Activated CD8-positive, alpha-beta T cell treated with anti-CD3 and anti-CD28 coated beads for 36 hours (primary cell): ENCODE measurements around the gene MAL. TPM values are rescaled to one million over a fixed set of nuclear protein-coding genes. Genes with fewer than 3 reads are reported as not detected.
A peak's percentile ranks its signal among the peaks of the same experiment; 100 is the strongest.

ENCODE experiments used
- ATAC-seq: fragments of 200-7000 bp; cut with Tn5 transposase; one replicate; pipeline ENCODE4 v1.10.0; 2021; ENCODE audit warnings: mild to moderate bottlenecking, moderate library complexity
- CTCF ChIA-PET: fragments of 350-600 bp; sonication (Branson Sonifier 250); formaldehyde crosslinking; loops from one replicate; lab custom pipeline; 2021; ENCODE audit warnings: antibody characterized with exemption; lab: Charles Lee
- POLR2A ChIA-PET: fragments of 350-600 bp; sonication (Branson Sonifier 250); formaldehyde crosslinking; loops from one replicate; lab custom pipeline; 2021; ENCODE audit warnings: antibody characterized with exemption; lab: Charles Lee
- DNase-seq: peaks from one replicate; pipeline ENCODE4 v3.0.0-alpha.2; 2020
- H3K27ac Mint-ChIP-seq: one replicate; pipeline ENCODE4 v1.8.0; 2021; ENCODE audit warnings: mild to moderate bottlenecking, mixed read lengths
- H3K27me3 Mint-ChIP-seq: one replicate; pipeline ENCODE4 v1.8.0; 2021; ENCODE audit warnings: mixed read lengths
- H3K36me3 Mint-ChIP-seq: one replicate; pipeline ENCODE4 v1.8.0; 2021; ENCODE audit warnings: low read depth, mixed read lengths
- H3K4me1 Mint-ChIP-seq: one replicate; pipeline ENCODE4 v1.8.0; 2021; ENCODE audit warnings: low read depth, mixed read lengths
- H3K4me3 Mint-ChIP-seq: one replicate; pipeline ENCODE4 v1.8.0; 2021; ENCODE audit warnings: mild to moderate bottlenecking, moderate library complexity, mixed read lengths
- H3K9me3 Mint-ChIP-seq: one replicate; pipeline ENCODE4 v1.8.0; 2021; ENCODE audit warnings: mixed read lengths
- CTCF ChIP-seq: fragments of 200-600 bp; IDR thresholded peaks from one replicate; pipeline ENCODE4 v1.8.0; 2022; ENCODE audit warnings: antibody characterized with exemption, mild to moderate bottlenecking
- intact Hi-C: fragments of 100-400 bp; cut with micrococcal nuclease; formaldehyde crosslinking; loops from one replicate; pipeline ENCODE4 v1.10.0; 2022
- total RNA-seq, 2 experiments: library from RNA; stranded (reverse); gene quantifications; one replicate each; pipeline ENCODE4 v1.2.3, GENCODE V29; 2021

Gene MAL
- total RNA-seq, 2 experiments from 2014 or later, result 54.0 to 59.2 TPM

GRCh38 chr2:95020275-95021022 is 5.1 kb upstream of the MAL start:
- no peak overlapping the region for H3K27ac Mint-ChIP-seq
- DNase-seq (no peak), ATAC-seq (no peak)
- H3K4me1 Mint-ChIP-seq, result peaks cover 32% of the 10 kb centered on the region
- H3K27me3 Mint-ChIP-seq, result no peaks in the 10 kb centered on the region
- ChIA-PET POLR2A (interaction anchor here (1.3 kb wide), 1 partner anchor 60 kb away, joined by 3 read pairs; no protein-coding TSS in a partner anchor), CTCF (interaction anchor here (9.7 kb wide), 1 partner anchor 56 kb away, joined by 375 read pairs; no protein-coding TSS in a partner anchor)
- intact Hi-C loops, result no loop called here
- H3K9me3 Mint-ChIP-seq, result no peaks in the 10 kb centered on the region
- H3K4me3 Mint-ChIP-seq, result no peak overlapping the region
- no peak for TF ChIP-seq CTCF
- H3K36me3 Mint-ChIP-seq, result no peaks in the 10 kb centered on the region

- no peaks in the 10 kb centered on the region for H3K27me3 Mint-ChIP-seq
- no peak for ATAC-seq
- H3K36me3 Mint-ChIP-seq, result no peaks in the 10 kb centered on the region
- POLR2A ChIA-PET, result no interaction called here
- H3K9me3 Mint-ChIP-seq, result no peaks in the 10 kb centered on the region
- no peak overlapping the region for H3K4me3 Mint-ChIP-seq
- H3K4me1 Mint-ChIP-seq, result peaks cover 32% of the 10 kb centered on the region
- H3K27ac Mint-ChIP-seq, result no peak overlapping the region
- no peak for TF ChIP-seq CTCF
- intact Hi-C loops, result no loop called here
- DNase-seq, result no peak
- CTCF ChIA-PET, result interaction anchor here (5.7 to 9.7 kb wide), 2 partner anchors 41 to 56 kb away, joined by 46 to 375 read pairs; no protein-coding TSS in a partner anchor
These were observed 4.5 kb upstream of the MAL start for GRCh38 chr2:95021023-95021416.

DNA sequence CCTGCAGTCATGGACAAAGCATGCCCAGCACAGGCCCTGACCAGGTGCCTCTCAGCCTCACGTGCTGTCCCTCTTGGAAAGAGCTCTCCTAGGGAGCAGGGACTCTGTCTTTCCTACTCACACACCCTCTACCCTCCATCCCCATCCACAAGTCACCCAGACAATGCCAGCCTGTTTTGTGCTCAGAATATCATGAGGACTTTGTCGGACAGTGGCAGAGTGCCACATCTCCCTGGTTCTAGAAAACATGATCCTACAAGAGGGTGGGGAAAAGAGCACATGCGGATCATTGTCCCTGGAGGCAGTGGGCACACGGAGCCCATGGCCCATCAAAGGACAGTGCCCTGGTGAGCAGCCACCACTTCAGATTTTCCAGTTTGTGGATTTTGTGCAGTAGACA is 3.7 kb upstream of the MAL start:
- Mint-ChIP-seq H3K27me3 (no peaks in the 10 kb centered on the region), H3K9me3 (no peaks in the 10 kb centered on the region), H3K27ac (no peak overlapping the region), H3K36me3 (no peaks in the 10 kb centered on the region), H3K4me3 (no peak overlapping the region), H3K4me1 (peaks cover 37% of the 10 kb centered on the region)
- ChIA-PET POLR2A (interaction anchor here (1.2 to 6.7 kb wide), 3 partner anchors 31 to 137 kb away, joined by 3 to 104 read pairs (median 11); no protein-coding TSS in a partner anchor), CTCF (interaction anchor here (1.0 to 9.7 kb wide), 32 partner anchors 10 to 146 kb away, joined by 3 to 375 read pairs (median 6); partner anchors contain the start of genes MRPS5 and ZNF514)
- no peak for TF ChIP-seq CTCF
- DNase-seq, result no peak
- no peak for ATAC-seq
- intact Hi-C loops, result loop anchor here (2.0 kb wide), 3 partner anchors 29 to 93 kb away; no protein-coding TSS in a partner anchor

GRCh38 chr2:95022309-95023221 is 2.9 kb upstream of the MAL start:
- peak overlapping the region; percentile 44 for H3K27ac Mint-ChIP-seq
- intact Hi-C loops, result loop anchor here (2.0 kb wide), 3 partner anchors 28 to 92 kb away; no protein-coding TSS in a partner anchor
- DNase-seq (peak; percentile 94), ATAC-seq (peak; percentile 79)
- POLR2A ChIA-PET, result interaction anchor here (0.8 to 6.7 kb wide), 7 partner anchors 21 to 137 kb away, joined by 3 to 104 read pairs (median 4); no protein-coding TSS in a partner anchor
- peaks cover 5% of the 10 kb centered on the region for H3K36me3 Mint-ChIP-seq
- peak overlapping the region; percentile 29 for H3K4me3 Mint-ChIP-seq
- no peaks in the 10 kb centered on the region for H3K9me3 Mint-ChIP-seq
- peaks cover 43% of the 10 kb centered on the region for H3K4me1 Mint-ChIP-seq
- peak; percentile 86 for TF ChIP-seq CTCF
- H3K27me3 Mint-ChIP-seq, result no peaks in the 10 kb centered on the region
- CTCF ChIA-PET, result interaction anchor here (0.6 to 9.7 kb wide), 38 partner anchors 9 to 173 kb away, joined by 3 to 375 read pairs (median 5); partner anchors contain the start of genes MRPS5 and ZNF514
